Activated T-cell treated with anti-CD3 and anti-CD28 coated beads, Interleukin-2, amount 50 U/mL, for 4 hours (primary cell): ENCODE results near the gene CYP19A1. TPM values are rescaled to one million over a fixed set of nuclear protein-coding genes. Genes with fewer than 3 reads are reported as not detected.

ENCODE experiments used
- ATAC-seq, 2 donors: fragments of 200-7000 bp; cut with Tn5 transposase; one replicate each; pipeline ENCODE4 v1.10.0; 2021
- DNase-seq: peaks from one replicate; pipeline ENCODE4 v3.0.0-alpha.2; 2020
- H3K27me3 Mint-ChIP-seq: one replicate; pipeline ENCODE4 v1.8.0; 2021; ENCODE audit warnings: low read depth, mixed read lengths
- H3K36me3 Mint-ChIP-seq: one replicate; pipeline ENCODE4 v1.8.0; 2022; ENCODE audit warnings: mixed read lengths; ENCODE audit not compliant: insufficient read depth
- H3K4me1 Mint-ChIP-seq: one replicate; pipeline ENCODE4 v1.8.0; 2021; ENCODE audit warnings: low read depth, mixed read lengths
- H3K4me3 Mint-ChIP-seq: one replicate; pipeline ENCODE4 v1.8.0; 2021; ENCODE audit warnings: mild to moderate bottlenecking, moderate library complexity, mixed read lengths
- H3K9me3 Mint-ChIP-seq: one replicate; pipeline ENCODE4 v1.8.0; 2021; ENCODE audit warnings: mixed read lengths
- total RNA-seq, 3 donors: library from RNA; stranded (reverse); gene quantifications; one replicate each; pipeline ENCODE4 v1.2.1, GENCODE V29; 2021

Gene CYP19A1
- total RNA-seq, 3 donors from 2014 or later: 0.40 TPM; not detected in 2

DNA sequence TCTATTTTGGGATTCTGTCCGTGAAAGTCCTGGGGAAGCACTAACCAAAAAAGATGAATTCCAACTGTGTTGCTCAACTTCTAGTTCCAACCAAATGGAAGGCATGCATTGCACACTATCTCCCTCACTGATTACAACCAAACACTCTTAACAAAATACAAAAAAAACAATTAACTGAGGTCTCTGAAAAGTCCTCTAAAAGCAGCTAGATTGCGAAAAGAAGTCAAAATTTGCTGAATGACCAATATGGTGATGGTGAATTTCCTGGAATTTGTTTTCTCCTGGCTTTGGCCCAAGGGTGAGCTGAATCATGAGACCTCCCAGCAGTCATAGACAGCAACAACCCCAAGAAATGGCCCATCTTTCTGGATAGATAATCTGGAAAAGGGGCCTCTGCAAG is 28.3 kb downstream of the CYP19A1 start:
- no peaks in the 10 kb centered on the region for H3K27me3 Mint-ChIP-seq
- H3K9me3 Mint-ChIP-seq: no peaks in the 10 kb centered on the region
- DNase-seq (no peak), ATAC-seq (no peak)
- no peaks in the 10 kb centered on the region for H3K36me3 Mint-ChIP-seq
- H3K4me1 Mint-ChIP-seq: no peaks in the 10 kb centered on the region
- no peak overlapping the region for H3K4me3 Mint-ChIP-seq

DNA sequence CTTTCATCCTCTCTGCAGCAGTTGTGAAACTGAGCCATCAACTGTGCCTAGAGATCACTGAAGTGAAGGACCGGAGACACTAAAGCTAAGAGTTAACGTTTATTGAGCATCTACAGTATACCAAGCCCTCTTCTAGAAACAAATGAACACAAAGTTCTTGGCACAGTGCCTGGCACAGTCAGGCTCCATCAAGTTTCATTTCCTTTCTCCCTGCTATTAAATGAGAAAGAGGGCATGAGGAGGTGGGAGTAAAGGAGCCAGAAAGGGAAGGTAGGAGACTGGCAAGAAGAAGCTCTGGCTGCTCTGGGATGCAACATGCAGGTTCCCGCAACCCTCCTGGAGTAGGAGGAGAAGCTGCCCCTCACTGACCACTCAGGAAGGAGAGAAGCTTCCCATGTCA is 30.6 kb downstream of the CYP19A1 start:
- Mint-ChIP-seq H3K27me3 (no peaks in the 10 kb centered on the region), H3K36me3 (no peaks in the 10 kb centered on the region), H3K4me3 (no peak overlapping the region), H3K4me1 (no peaks in the 10 kb centered on the region), H3K9me3 (no peaks in the 10 kb centered on the region)
- no peak for ATAC-seq
- DNase-seq: no peak

DNA sequence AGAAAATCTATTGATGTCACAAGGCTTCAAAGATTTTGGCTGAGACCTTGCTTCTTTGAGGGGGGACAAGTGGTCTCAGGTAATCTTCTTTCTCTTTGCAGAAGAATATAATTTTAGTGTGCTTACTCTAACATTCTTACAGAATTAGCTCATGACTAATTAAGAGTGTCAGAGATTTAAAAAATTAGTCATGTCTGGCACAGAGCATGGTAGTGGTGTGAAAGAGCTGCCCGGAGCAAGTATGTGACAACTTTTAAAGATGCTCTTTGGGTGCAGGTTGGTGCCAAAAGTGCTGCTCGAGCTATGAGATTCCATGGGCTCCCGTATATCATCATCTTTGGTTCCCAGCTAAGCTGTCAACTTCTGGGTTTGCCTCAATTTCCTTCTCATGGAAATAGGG is 31.1 kb downstream of the CYP19A1 start:
- no peaks in the 10 kb centered on the region for H3K9me3 Mint-ChIP-seq
- H3K4me3 Mint-ChIP-seq: no peak overlapping the region
- DNase-seq: no peak
- peaks cover 2% of the 10 kb centered on the region for H3K27me3 Mint-ChIP-seq
- no peaks in the 10 kb centered on the region for H3K36me3 Mint-ChIP-seq
- ATAC-seq: no peak
- no peaks in the 10 kb centered on the region for H3K4me1 Mint-ChIP-seq

- ATAC-seq: no peak
- Mint-ChIP-seq H3K4me3 (no peak overlapping the region), H3K9me3 (no peaks in the 10 kb centered on the region)
Measured at GRCh38 chr15:51303462-51303980, 34.9 kb downstream of the CYP19A1 start.

DNA sequence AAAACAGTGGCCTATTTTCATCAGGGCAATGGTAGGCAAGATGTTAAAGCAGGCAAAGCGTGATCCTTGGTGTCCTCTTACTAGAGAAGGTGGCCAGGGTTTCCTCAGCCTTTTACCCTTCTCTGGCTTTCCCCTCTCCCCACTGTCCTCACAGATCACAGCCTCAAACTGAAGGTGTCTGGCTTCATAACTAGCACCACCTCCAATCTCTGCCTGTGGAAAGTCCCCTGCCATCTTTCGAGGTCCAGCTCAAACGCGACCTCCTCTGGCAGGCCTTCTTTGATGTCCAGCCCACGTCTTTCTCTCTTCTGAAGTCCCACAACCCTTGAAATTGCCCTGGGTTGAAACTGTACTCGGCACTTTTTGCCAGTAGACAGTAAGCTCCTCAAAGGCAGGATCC is 35.9 kb downstream of the CYP19A1 start:
- no peaks in the 10 kb centered on the region for H3K4me1 Mint-ChIP-seq
- H3K27me3 Mint-ChIP-seq: peaks cover 2% of the 10 kb centered on the region
- H3K9me3 Mint-ChIP-seq: no peaks in the 10 kb centered on the region
- no peak for DNase-seq
- H3K4me3 Mint-ChIP-seq: no peak overlapping the region
- no peak for ATAC-seq
- H3K36me3 Mint-ChIP-seq: no peaks in the 10 kb centered on the region

More at GRCh38 chr15:51303462-51303980, 34.9 kb downstream of the CYP19A1 start:
- peaks cover 2% of the 10 kb centered on the region for H3K27me3 Mint-ChIP-seq
- DNase-seq: no peak
- H3K36me3 Mint-ChIP-seq: no peaks in the 10 kb centered on the region
- no peaks in the 10 kb centered on the region for H3K4me1 Mint-ChIP-seq

DNA sequence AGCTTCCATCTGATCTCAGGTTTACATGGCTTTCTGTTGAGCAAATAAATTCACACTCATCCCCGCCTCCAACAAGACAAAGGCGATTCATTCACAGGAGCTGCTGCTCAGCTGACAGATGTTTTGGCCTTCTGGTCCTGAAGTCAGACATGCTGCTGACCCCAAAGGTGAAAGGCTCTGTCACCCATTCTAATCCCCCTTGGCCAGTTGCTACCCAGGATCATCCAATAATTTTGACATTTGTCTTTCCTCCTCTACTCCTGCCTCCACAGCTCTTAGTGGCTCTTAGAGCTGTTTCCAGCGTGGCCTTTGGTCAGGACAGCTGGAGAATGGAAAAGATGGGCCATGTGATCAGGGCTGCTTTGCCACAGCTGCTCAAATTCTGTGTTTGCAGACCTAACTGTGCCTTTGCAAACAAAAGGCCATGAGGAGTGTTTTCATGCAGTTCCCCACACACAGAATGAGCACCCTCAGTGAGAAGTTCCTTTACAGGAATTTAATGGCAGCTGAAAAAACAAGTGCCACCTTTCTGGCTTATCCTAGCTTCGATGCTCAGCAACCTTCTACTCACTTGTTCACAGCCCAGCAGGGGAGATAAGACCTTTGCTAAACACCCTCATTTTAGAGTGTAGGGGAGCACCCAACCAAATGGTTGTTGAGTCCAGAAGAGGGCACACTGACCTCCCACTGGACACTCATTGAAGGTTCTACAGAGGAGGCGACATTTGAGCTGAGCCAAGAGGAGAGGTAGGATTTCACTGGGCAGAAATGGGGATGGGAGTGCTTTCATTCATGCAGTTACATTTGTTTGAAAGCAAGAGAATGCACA is 39.0 kb downstream of the CYP19A1 start:
- Mint-ChIP-seq H3K27me3 (peaks cover 5% of the 10 kb centered on the region), H3K9me3 (no peaks in the 10 kb centered on the region), H3K4me1 (no peaks in the 10 kb centered on the region), H3K4me3 (no peak overlapping the region), H3K36me3 (no peaks in the 10 kb centered on the region)
- ATAC-seq: no peak
- no peak for DNase-seq

GRCh38 chr15:51298620-51299019 is 39.8 kb downstream of the CYP19A1 start:
- Mint-ChIP-seq H3K36me3 (no peaks in the 10 kb centered on the region), H3K4me1 (no peaks in the 10 kb centered on the region), H3K4me3 (no peak overlapping the region), H3K27me3 (peaks cover 5% of the 10 kb centered on the region), H3K9me3 (no peaks in the 10 kb centered on the region)
- ATAC-seq (no peak), DNase-seq (no peak)

DNA sequence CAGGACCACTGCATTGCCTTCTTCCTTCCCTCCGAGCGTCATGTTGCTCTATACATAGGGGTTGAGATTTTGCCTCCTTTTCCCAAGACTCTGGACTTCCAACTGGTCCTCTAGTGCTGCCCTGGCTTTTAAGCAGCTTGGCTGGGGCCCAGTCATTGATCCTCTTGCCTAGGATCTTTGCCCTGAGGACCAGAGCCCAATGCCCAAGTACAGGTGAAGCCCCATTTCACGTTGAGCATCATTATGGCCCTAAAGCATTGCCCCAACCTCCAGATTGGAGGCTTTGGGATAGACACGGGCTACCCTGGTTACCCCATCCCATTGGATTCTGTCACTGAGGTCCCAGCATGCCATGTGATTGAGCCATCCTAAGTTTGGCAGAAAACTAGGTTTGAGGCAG is 47.7 kb downstream of the CYP19A1 start:
- DNase-seq (no peak), ATAC-seq (no peak)
- H3K36me3 Mint-ChIP-seq: no peaks in the 10 kb centered on the region
- peaks cover 5% of the 10 kb centered on the region for H3K27me3 Mint-ChIP-seq
- no peak overlapping the region for H3K4me3 Mint-ChIP-seq
- no peaks in the 10 kb centered on the region for H3K4me1 Mint-ChIP-seq
- peaks cover 6% of the 10 kb centered on the region for H3K9me3 Mint-ChIP-seq

- H3K36me3 Mint-ChIP-seq: no peaks in the 10 kb centered on the region
- H3K4me3 Mint-ChIP-seq: no peak overlapping the region
- ATAC-seq (no peak), DNase-seq (no peak)
- peaks cover 5% of the 10 kb centered on the region for H3K27me3 Mint-ChIP-seq
- no peaks in the 10 kb centered on the region for H3K4me1 Mint-ChIP-seq
- peaks cover 6% of the 10 kb centered on the region for H3K9me3 Mint-ChIP-seq
Measured at GRCh38 chr15:51289290-51289689, 49.1 kb downstream of the CYP19A1 start.

GRCh38 chr15:51288143-51289065 is 50.0 kb downstream of the CYP19A1 start:
- Mint-ChIP-seq H3K4me3 (no peak overlapping the region), H3K4me1 (no peaks in the 10 kb centered on the region), H3K36me3 (no peaks in the 10 kb centered on the region), H3K27me3 (peaks cover 6% of the 10 kb centered on the region), H3K9me3 (peaks cover 6% of the 10 kb centered on the region)
- ATAC-seq: no peak
- DNase-seq: no peak

DNA sequence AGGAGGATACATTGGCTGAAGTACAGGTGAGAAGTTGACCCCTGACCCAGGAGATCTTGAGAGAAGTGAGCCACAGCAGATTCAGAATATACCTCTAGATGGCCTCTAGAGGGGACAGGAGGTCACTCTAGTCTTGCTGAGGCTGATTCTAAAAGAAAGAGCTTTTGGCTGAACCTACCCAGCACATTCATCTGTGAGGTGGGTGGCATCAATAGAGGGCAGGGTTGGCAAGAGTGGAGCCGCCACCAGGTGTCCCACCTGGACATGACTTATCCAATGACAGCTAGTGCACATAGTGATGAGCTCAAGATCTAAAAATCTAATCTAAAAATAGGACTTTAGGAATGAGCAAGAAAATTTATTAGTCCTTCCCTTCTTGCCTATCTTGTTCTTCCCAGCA is 51.6 kb downstream of the CYP19A1 start:
- H3K4me1 Mint-ChIP-seq: peaks cover 3% of the 10 kb centered on the region
- H3K4me3 Mint-ChIP-seq: no peak overlapping the region
- no peak for DNase-seq
- H3K27me3 Mint-ChIP-seq: peaks cover 9% of the 10 kb centered on the region
- H3K36me3 Mint-ChIP-seq: no peaks in the 10 kb centered on the region
- H3K9me3 Mint-ChIP-seq: peaks cover 6% of the 10 kb centered on the region
- no peak for ATAC-seq

DNA sequence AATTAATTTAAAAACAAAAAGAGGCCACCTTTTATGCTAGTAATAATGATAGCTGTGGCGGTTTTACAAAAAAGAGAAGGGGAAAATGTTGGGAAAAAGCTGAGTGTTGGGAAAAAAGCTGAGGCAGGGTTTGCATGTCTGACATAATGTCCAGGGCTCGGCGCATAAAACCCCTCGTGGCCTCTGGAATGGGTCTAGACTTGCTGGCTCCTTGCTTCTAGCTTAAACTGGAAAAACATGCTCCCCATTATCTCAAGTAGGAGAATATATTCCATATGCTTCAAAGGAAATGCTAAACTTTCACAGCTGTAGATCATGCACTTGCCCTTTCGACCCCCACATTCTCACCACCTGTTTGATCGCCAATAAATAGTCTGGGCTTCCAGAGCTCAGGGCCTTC is 53.0 kb downstream of the CYP19A1 start:
- Mint-ChIP-seq H3K9me3 (peaks cover 6% of the 10 kb centered on the region), H3K27me3 (peaks cover 13% of the 10 kb centered on the region), H3K4me3 (no peak overlapping the region), H3K4me1 (peaks cover 3% of the 10 kb centered on the region), H3K36me3 (no peaks in the 10 kb centered on the region)
- DNase-seq (no peak), ATAC-seq (no peak)

DNA sequence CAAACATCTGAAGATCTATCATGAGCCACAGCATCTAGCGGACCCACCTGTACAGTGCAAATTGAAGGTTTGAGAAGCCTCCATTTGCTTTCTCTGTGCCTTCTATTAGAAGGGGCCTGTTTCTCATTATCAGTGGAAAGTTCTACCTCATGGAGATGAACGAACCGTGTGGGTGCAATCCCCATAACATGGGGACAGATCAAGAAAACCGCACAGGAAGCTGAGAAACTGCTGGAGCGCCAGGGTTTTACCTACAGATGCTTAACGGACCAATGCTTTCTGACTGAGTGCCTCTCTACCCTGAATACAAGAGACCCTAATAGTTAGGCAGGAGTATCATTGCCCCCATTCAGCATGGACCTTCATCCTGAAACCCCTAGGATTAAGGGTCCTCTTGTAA is 53.5 kb downstream of the CYP19A1 start:
- DNase-seq: no peak
- no peak for ATAC-seq
- H3K36me3 Mint-ChIP-seq: no peaks in the 10 kb centered on the region
- H3K4me1 Mint-ChIP-seq: peaks cover 3% of the 10 kb centered on the region
- H3K4me3 Mint-ChIP-seq: no peak overlapping the region
- peaks cover 13% of the 10 kb centered on the region for H3K27me3 Mint-ChIP-seq
- H3K9me3 Mint-ChIP-seq: peaks cover 6% of the 10 kb centered on the region

DNA sequence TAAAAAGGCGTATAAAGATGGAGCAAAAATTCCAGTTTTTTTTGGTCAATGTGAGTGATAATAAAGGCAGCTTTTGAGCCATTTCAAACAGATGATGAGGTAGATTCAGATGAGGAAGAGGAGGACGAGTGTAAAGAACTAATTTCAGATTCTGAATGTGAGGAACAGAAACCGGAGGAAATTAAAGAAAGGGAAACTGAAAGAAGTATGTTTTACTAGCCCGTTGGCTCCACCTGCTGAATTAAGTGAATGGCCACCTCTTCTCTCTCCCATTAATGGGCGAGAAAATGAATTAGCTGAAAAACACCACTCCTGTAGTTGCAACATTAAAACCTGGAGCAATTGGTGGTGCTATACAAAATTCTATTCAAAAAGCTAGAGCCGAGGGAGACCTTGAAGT is 55.4 kb downstream of the CYP19A1 start:
- Mint-ChIP-seq H3K36me3 (no peaks in the 10 kb centered on the region), H3K27me3 (peaks cover 21% of the 10 kb centered on the region), H3K4me1 (peaks cover 3% of the 10 kb centered on the region), H3K4me3 (no peak overlapping the region), H3K9me3 (peaks cover 6% of the 10 kb centered on the region)
- no peak for DNase-seq
- ATAC-seq: no peak
